Stimulated activated naive B cell treated with anti-CD40 and anti-IgM and Interleukin-4, amounts not matched to agents 10 μg/mL and 1 μg/mL and 100 μg/mL, for 72 hours (primary cell): ENCODE data around the gene TGFB2.
"Not testable (repeated sequence)": the region's sequence is repeated elsewhere in the genome, so short reads cannot be mapped to it uniquely, and the experiment has no call there.

Experiments used
- ATAC-seq, 2 donors: fragments of 150-1000 bp; cut with Tn5 transposase; replicated peaks; 2 replicates each; pipeline ENCODE4 v1.10.0; 2021; ENCODE audit warnings: moderate library complexity in 1 of 2
- DNase-seq: peaks from one replicate; pipeline ENCODE4 v3.0.0; 2021
- H3K27ac Mint-ChIP-seq: one replicate; pipeline ENCODE4 v1.8.0; 2022; ENCODE audit warnings: mild to moderate bottlenecking, mixed read lengths
- H3K27me3 Mint-ChIP-seq, 2 donors: one replicate each; pipeline ENCODE4 v1.8.0; 2022; ENCODE audit warnings: mixed read lengths in 2 of 2
- H3K36me3 Mint-ChIP-seq, 2 donors: one replicate each; pipeline ENCODE4 v1.8.0; 2022; ENCODE audit warnings: mixed read lengths in 2 of 2, mild to moderate bottlenecking in 1 of 2
- H3K4me1 Mint-ChIP-seq, 2 donors: one replicate each; pipeline ENCODE4 v1.8.0; 2022; ENCODE audit warnings: mixed read lengths in 2 of 2, mild to moderate bottlenecking in 1 of 2
- H3K4me3 Mint-ChIP-seq, 2 donors: one replicate each; pipeline ENCODE4 v1.8.0; 2022; ENCODE audit warnings: mild to moderate bottlenecking in 2 of 2, mixed read lengths in 2 of 2, moderate library complexity in 1 of 2
- H3K9me3 Mint-ChIP-seq, 2 donors: one replicate each; pipeline ENCODE4 v1.8.0; 2022; ENCODE audit warnings: mixed read lengths in 2 of 2, mild to moderate bottlenecking in 1 of 2

TGFB2 gene

GRCh38 chr1:218317061-218317460, 28.1 kb upstream of the TGFB2 start:
- H3K36me3 Mint-ChIP-seq, result peaks cover 27 to 29% of the 10 kb centered on the region in 2 donors
- no peak overlapping the region for H3K4me3 Mint-ChIP-seq
- ATAC-seq (no peak), DNase-seq (no peak)
- no peaks in the 10 kb centered on the region for H3K9me3 Mint-ChIP-seq
- no peak overlapping the region for H3K27ac Mint-ChIP-seq
- H3K4me1 Mint-ChIP-seq, result peaks cover 5% of the 10 kb centered on the region in 2 donors
- no peaks in the 10 kb centered on the region for H3K27me3 Mint-ChIP-seq

GRCh38 chr1:218320182-218320581, 25.0 kb upstream of the TGFB2 start:
- H3K9me3 Mint-ChIP-seq, H3K27ac Mint-ChIP-seq, ATAC-seq, H3K27me3 Mint-ChIP-seq, H3K4me3 Mint-ChIP-seq, DNase-seq, H3K4me1 Mint-ChIP-seq: not testable (repeated sequence)
- peaks cover 29 to 35% of the 10 kb centered on the region in 2 donors for H3K36me3 Mint-ChIP-seq

GRCh38 chr1:218322762-218323161, 22.4 kb upstream of the TGFB2 start:
- ATAC-seq, result no peak
- no peaks in the 10 kb centered on the region for H3K9me3 Mint-ChIP-seq
- no peaks in the 10 kb centered on the region for H3K4me1 Mint-ChIP-seq
- H3K27ac Mint-ChIP-seq, result no peak overlapping the region
- peaks cover 33 to 37% of the 10 kb centered on the region in 2 donors for H3K36me3 Mint-ChIP-seq
- no peak overlapping the region for H3K4me3 Mint-ChIP-seq
- H3K27me3 Mint-ChIP-seq, result no peaks in the 10 kb centered on the region
- DNase-seq, result no peak

- ATAC-seq, result no peak
- DNase-seq, result no peak
- peaks cover 37 to 46% of the 10 kb centered on the region in 2 donors for H3K36me3 Mint-ChIP-seq
These were observed 21.4 kb upstream of the TGFB2 start for GRCh38 chr1:218323568-218324225.

GRCh38 chr1:218324226-218324580, 20.9 kb upstream of the TGFB2 start:
- Mint-ChIP-seq H3K36me3 (peaks cover 32 to 41% of the 10 kb centered on the region in 2 donors), H3K4me3 (no peak overlapping the region), H3K4me1 (peaks cover 0 to 2% of the 10 kb centered on the region in 2 donors), H3K27ac (no peak overlapping the region), H3K9me3 (no peaks in the 10 kb centered on the region), H3K27me3 (no peaks in the 10 kb centered on the region)
- no peak for DNase-seq
- ATAC-seq, result no peak

More at GRCh38 chr1:218323568-218324225, 21.4 kb upstream of the TGFB2 start:
- H3K4me1 Mint-ChIP-seq, result peaks cover 0 to 2% of the 10 kb centered on the region in 2 donors
- no peaks in the 10 kb centered on the region for H3K9me3 Mint-ChIP-seq
- H3K27me3 Mint-ChIP-seq, result no peaks in the 10 kb centered on the region
- no peak overlapping the region for H3K4me3 Mint-ChIP-seq
- H3K27ac Mint-ChIP-seq, result peak overlapping the region; percentile 42

GRCh38 chr1:218328769-218329168, 16.4 kb upstream of the TGFB2 start:
- Mint-ChIP-seq H3K27ac (no peak overlapping the region), H3K4me1 (peaks cover 0 to 2% of the 10 kb centered on the region in 2 donors), H3K36me3 (peaks cover 25 to 38% of the 10 kb centered on the region in 2 donors), H3K4me3 (no peak overlapping the region), H3K27me3 (no peaks in the 10 kb centered on the region), H3K9me3 (no peaks in the 10 kb centered on the region)
- ATAC-seq (no peak), DNase-seq (no peak)

GRCh38 chr1:218330043-218330623, 15.0 kb upstream of the TGFB2 start:
- ATAC-seq, result peak; percentile 47 to 49
- DNase-seq, result no peak
- H3K4me1 Mint-ChIP-seq, result peaks cover 0 to 2% of the 10 kb centered on the region in 2 donors
- peaks cover 18 to 26% of the 10 kb centered on the region in 2 donors for H3K36me3 Mint-ChIP-seq
- no peaks in the 10 kb centered on the region for H3K27me3 Mint-ChIP-seq
- no peak overlapping the region for H3K27ac Mint-ChIP-seq
- H3K9me3 Mint-ChIP-seq, result no peaks in the 10 kb centered on the region
- H3K4me3 Mint-ChIP-seq, result no peak overlapping the region

- H3K9me3 Mint-ChIP-seq, result no peaks in the 10 kb centered on the region
- H3K36me3 Mint-ChIP-seq, result peaks cover 11 to 24% of the 10 kb centered on the region in 2 donors
- H3K27me3 Mint-ChIP-seq, result no peaks in the 10 kb centered on the region
- no peak overlapping the region for H3K27ac Mint-ChIP-seq
- H3K4me3 Mint-ChIP-seq, result no peak overlapping the region
- ATAC-seq, result no peak
- peaks cover 0 to 2% of the 10 kb centered on the region in 2 donors for H3K4me1 Mint-ChIP-seq
- DNase-seq, result no peak
These were observed 12.7 kb upstream of the TGFB2 start for GRCh38 chr1:218332416-218332815.

GRCh38 chr1:218336328-218336727, 8.8 kb upstream of the TGFB2 start:
- Mint-ChIP-seq H3K9me3 (no peaks in the 10 kb centered on the region), H3K4me3 (no peak overlapping the region), H3K36me3 (peaks cover 10 to 20% of the 10 kb centered on the region in 2 donors), H3K4me1 (no peaks in the 10 kb centered on the region), H3K27me3 (no peaks in the 10 kb centered on the region), H3K27ac (no peak overlapping the region)
- ATAC-seq (no peak), DNase-seq (no peak)

- Mint-ChIP-seq H3K4me3 (no peak overlapping the region), H3K4me1 (no peaks in the 10 kb centered on the region), H3K27me3 (no peaks in the 10 kb centered on the region), H3K9me3 (no peaks in the 10 kb centered on the region), H3K36me3 (peaks cover 8 to 13% of the 10 kb centered on the region in 2 donors), H3K27ac (no peak overlapping the region)
- DNase-seq (no peak), ATAC-seq (no peak)
These were observed 5.8 kb upstream of the TGFB2 start for GRCh38 chr1:218339267-218339831.

- H3K36me3 Mint-ChIP-seq, result peaks cover 8 to 13% of the 10 kb centered on the region in 2 donors
- H3K27ac Mint-ChIP-seq, result no peak overlapping the region
- H3K4me1 Mint-ChIP-seq, result peaks cover 3 to 5% of the 10 kb centered on the region in 2 donors
- no peaks in the 10 kb centered on the region for H3K9me3 Mint-ChIP-seq
- DNase-seq, result no peak
- no peak overlapping the region for H3K4me3 Mint-ChIP-seq
- ATAC-seq, result no peak
- H3K27me3 Mint-ChIP-seq, result no peaks in the 10 kb centered on the region
These were observed 3.8 kb upstream of the TGFB2 start for GRCh38 chr1:218341325-218341724.

GRCh38 chr1:218342091-218342490, 3.0 kb upstream of the TGFB2 start:
- Mint-ChIP-seq H3K27me3 (no peaks in the 10 kb centered on the region), H3K27ac (no peak overlapping the region), H3K9me3 (no peaks in the 10 kb centered on the region), H3K36me3 (peaks cover 8 to 13% of the 10 kb centered on the region in 2 donors), H3K4me3 (no peak overlapping the region), H3K4me1 (peaks cover 10 to 13% of the 10 kb centered on the region in 2 donors)
- ATAC-seq (no peak), DNase-seq (no peak)

GRCh38 chr1:218345673-218346390, 696 bp downstream of the TGFB2 start:
- DNase-seq, result no peak
- peaks cover 26 to 44% of the 10 kb centered on the region in 2 donors for H3K4me1 Mint-ChIP-seq
- H3K9me3 Mint-ChIP-seq, result no peaks in the 10 kb centered on the region
- peaks cover 8 to 13% of the 10 kb centered on the region in 2 donors for H3K36me3 Mint-ChIP-seq
- H3K4me3 Mint-ChIP-seq, result no peak overlapping the region
- no peaks in the 10 kb centered on the region for H3K27me3 Mint-ChIP-seq
- peak; percentile 77 to 78 for ATAC-seq
- H3K27ac Mint-ChIP-seq, result peak overlapping the region; percentile 42

- H3K9me3 Mint-ChIP-seq, result no peaks in the 10 kb centered on the region
- no peaks in the 10 kb centered on the region for H3K27me3 Mint-ChIP-seq
- ATAC-seq, result peak in 1 of 2 donors; percentile 3
- H3K4me3 Mint-ChIP-seq, result no peak overlapping the region
- H3K36me3 Mint-ChIP-seq, result peaks cover under 1 to 5% of the 10 kb centered on the region in 2 donors
- H3K4me1 Mint-ChIP-seq, result peaks cover 32 to 52% of the 10 kb centered on the region in 2 donors
- DNase-seq, result peak; percentile 11
- peak overlapping the region; percentile 42 for H3K27ac Mint-ChIP-seq
These were observed 1.5 kb downstream of the TGFB2 start for GRCh38 chr1:218346391-218347204.
